HG03097 (cell line): ENCODE results near the gene ADAMTS9.
"Not testable (repeated sequence)": the region's sequence is repeated elsewhere in the genome, so short reads cannot be mapped to it uniquely, and the experiment has no call there.

Experiments used
- ATAC-seq: cut with Tn5 transposase; IDR thresholded peaks from one replicate; pipeline ENCODE4 v1.9.1; 2021; ENCODE audit not compliant: unreplicated experiment, low FRiP score

Gene ADAMTS9

DNA sequence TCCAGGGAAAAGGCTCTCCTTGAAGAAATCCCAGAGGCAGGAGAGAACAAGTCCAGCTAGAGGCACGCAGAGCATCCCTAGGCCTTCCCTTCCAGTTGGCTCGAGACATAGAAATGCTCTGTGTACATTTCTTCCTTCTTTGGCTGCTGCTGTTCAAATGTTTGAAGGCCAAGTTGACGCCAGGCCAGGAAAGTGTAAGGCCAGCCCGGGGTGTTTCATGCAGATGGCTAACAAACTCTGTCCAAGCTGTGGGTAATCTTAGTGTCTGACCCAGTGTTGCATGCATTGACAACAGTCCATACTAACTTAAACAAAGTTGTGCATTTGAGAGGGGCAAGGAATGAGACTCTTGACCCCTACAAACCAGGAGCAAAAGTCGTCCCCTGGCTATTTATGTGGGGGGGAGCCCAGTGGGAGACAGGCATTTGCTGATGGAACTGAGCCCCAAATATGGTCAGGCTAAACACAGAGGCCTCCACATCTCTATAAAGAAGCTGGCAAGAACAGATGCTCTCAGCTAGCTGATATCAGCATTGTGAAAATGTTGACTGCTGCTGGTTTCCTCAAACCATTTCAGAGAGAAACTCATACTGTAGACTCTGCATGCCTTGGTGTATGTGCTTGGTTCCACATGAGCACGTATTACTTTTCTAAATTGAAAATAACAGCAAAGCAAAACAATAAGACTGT lies 139.5 kb downstream of the ADAMTS9 start:
- ATAC-seq, result no peak

GRCh38 chr3:64546856-64547255 lies 140.9 kb downstream of the ADAMTS9 start:
- ATAC-seq, result no peak

DNA sequence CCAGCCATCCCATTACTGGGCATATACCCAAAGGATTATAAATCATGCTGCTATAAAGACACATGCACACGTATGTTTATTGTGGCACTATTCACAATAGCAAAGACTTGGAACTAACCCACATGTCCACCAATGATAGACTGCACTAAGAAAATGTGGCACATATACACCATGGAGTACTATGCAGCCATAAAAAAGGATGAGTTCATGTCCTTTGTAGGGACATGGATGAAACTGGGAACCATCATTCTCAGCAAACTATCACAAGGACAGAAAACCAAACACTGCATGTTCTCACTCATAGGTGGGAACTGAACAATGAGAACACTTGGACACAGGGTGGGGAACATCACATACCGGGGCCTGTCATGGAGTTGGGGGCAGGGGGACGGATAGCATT lies 142.6 kb downstream of the ADAMTS9 start:
- not testable (repeated sequence) for ATAC-seq

DNA sequence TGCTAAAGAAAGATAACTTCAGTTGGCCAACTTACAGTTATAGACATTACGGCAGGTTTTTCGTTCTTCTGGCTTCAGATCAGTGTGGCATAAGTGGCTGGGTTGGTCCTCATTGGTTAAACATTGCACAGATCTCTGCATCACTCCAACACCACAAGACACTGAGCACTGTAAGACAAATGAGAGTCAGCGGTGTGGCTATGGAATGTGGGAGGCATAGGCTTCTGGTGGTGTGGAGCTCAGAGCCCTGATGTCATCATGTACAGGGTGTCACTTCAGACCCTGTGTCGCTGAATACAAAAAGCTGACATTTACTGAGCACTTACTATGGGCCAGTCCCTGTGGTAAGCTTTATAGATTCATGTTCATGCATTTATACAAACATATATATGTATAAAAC lies 146.0 kb downstream of the ADAMTS9 start:
- ATAC-seq, result no peak

DNA sequence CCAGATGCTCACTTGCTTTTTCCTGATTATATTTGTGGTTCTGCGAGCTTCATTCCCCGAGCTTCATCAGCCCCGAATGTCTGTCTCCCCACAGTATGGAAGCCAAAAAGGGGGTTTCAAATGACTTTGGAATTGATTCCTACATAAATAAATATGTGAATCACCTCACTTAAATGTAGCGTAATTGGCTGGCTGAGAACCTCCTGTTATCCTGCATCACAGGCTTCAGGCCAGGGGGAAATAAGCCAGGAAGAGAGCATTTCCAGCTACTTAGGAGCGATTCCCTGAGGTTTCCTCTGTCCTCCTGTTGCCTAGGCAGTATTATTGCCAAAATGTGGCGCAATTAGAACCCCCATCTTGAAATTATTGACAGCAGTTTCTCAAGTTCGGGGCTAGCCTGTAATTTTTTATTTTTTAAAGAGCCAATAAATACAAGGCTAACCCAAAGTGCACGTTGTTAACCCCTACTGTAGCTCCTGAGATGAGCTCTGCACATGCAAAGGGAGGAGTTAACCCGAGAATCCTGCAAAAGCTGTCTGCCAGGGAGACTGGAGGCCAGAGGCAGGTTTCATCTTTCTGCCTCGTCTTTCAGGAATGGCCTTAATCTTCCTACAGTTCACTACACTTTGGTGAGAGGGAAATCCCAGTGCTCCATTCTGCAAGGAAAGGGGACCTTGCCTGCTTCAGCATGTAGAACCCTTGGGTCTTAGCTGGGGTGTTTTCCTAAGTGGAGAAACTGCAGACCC lies 148.2 kb downstream of the ADAMTS9 start:
- no peak for ATAC-seq

GRCh38 chr3:64536166-64536565 lies 151.6 kb downstream of the ADAMTS9 start:
- no peak for ATAC-seq

DNA sequence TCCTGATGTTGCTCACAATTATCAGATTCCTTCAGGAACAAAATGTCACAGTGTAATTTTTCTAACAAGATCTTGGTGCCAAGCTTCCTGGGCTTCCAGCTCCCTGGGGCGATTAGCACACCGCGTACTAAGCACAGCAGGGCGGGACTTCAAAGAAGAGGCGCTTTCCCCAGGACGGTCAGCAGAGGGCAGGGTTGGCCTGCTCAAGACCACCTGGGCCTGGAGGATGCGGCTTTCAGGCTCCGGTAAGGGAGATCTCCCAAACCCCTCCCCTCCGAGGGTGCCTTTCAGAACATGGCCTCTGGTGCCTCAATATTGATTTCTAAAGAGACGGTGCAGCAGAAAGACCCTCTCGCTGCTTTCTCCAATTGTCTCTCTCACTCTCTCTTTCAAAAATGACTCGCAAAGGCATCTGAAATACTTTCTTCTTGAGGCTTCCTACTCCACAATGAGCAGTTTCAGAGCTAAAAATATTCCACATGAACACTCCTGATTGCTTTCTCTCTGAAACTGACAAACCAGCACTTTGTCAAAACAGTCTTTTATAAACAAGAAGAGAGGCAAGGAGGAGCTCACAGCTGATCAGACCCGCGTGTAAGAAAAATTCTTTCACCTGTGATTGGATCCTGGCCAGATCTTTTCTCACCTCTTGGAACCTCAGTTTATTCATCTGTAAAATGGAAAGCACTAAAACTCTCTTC lies 154.0 kb downstream of the ADAMTS9 start:
- ATAC-seq, result peak; percentile 91

DNA sequence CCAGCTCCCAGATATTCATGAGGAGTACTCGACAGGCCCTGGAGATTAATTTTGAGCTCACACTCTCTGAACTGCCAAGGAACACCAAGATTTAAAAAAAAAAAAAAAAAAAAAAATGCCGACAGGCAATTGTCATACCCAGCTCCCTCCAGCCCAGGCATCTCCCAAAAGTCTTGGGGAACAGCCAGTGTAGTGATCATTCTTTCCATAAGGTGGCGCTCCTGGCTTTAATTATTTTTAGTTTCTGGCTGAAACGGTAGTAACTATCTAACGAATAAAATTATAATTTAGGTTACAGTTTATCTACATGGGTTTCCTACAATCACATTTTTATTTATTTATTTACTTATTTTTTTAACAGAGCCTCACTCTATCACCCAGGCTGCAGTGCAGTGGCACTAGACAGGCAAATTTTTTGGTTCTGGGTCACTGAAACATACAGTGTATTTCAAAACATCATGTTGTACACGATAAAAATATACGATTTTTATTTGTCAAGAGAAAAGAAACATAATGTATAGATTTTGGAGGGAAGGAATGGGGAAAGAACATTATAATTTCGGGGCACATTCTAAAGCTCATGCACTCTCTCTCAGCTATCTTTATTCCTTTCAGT lies 157.3 kb downstream of the ADAMTS9 start:
- ATAC-seq, result no peak

- no peak for ATAC-seq
These were observed 164.5 kb downstream of the ADAMTS9 start for GRCh38 chr3:64523324-64523723.

DNA sequence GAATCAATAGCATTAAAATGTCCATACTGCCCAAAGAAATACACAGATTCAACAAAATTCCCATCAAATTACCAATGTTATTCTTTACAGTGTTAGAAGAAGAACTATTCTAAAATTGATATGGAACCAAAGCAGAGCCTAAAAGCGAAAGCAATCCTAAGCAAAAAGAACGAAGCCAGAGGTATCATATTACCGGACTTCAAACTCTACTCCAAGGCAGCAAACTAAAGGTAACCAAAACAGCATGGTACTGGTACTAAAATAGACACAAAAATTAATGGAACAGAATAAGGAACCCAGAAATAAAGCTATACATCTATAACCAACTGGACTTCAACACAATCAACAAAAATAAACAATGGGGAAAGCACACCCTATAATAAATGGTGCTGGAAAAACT lies 167.5 kb downstream of the ADAMTS9 start:
- no peak for ATAC-seq

GRCh38 chr3:64518950-64519349 lies 168.8 kb downstream of the ADAMTS9 start:
- no peak for ATAC-seq

DNA sequence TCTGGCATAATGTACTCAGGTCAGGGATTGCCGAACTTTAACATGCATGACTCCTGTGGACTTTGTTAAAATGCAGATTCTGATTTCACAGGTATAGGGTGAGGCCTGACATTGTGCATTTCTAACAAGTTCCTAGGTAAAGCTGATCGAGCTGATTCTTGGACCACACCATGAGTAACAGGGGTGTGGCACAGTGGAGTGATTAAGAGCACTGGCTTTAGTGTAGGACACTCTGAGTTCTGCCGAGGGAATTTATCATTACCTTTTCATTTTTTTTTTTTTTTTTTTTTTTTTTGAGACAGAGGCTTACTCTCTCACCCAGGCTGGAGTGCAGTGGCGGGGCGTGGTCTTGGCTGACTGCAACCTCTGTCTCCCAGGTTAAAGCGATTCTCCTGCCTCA lies 169.3 kb downstream of the ADAMTS9 start:
- ATAC-seq, result no peak

DNA sequence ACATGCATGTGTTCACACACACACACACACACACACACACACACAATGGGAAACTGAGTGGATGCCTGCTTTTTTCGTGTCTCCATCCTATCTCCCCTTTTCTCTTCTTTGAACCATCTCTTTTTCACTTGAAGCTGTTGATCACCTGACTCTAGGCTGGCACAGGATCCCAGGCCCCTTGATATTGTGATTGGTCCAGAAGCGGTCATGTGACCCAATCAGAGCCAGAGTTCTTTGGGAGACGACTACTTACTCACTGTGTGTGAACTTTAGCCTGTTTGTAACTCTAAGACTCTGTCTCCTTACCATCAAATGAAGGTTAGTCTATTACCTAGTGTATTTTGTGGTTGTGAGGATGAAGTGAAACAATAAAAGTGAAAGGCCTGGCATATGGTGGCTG lies 172.9 kb downstream of the ADAMTS9 start:
- no peak for ATAC-seq

GRCh38 chr3:64509206-64509605 lies 178.6 kb downstream of the ADAMTS9 start:
- ATAC-seq, result no peak

GRCh38 chr3:64508140-64508539 lies 179.7 kb downstream of the ADAMTS9 start:
- no peak for ATAC-seq

GRCh38 chr3:64506255-64506654 lies 181.5 kb downstream of the ADAMTS9 start:
- no peak for ATAC-seq

- no peak for ATAC-seq
These were observed 182.4 kb downstream of the ADAMTS9 start for GRCh38 chr3:64505419-64505818.

GRCh38 chr3:64502284-64502683 lies 185.5 kb downstream of the ADAMTS9 start:
- ATAC-seq, result no peak

DNA sequence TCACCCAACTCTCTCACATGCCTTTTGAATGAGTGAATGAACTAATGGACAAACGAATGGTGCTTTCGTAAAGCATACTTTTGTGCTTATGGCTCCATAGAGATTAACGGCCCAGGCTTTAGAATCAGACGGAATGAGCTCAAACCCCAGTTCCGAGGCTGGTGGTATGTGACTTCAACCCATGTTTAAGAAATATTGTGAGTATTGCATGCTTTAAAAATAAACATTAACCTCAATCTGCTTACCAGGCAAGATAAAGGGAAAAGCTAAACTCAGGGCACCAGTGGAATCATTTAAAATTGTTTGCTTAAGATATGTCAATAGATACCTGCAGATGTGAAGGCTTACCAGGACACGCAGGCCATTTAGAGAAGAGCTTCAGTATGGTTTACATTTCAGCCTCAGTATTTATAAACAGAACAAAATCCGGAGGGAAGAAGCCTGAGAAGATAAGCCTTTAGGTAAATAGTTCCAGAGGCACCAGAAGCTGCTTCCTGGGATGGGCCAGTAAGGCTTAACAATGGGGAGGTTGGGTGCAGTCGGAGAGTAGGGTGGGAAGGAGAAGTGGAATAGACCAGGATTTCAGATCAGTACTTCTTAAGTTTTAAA lies 186.4 kb downstream of the ADAMTS9 start:
- ATAC-seq, result no peak

DNA sequence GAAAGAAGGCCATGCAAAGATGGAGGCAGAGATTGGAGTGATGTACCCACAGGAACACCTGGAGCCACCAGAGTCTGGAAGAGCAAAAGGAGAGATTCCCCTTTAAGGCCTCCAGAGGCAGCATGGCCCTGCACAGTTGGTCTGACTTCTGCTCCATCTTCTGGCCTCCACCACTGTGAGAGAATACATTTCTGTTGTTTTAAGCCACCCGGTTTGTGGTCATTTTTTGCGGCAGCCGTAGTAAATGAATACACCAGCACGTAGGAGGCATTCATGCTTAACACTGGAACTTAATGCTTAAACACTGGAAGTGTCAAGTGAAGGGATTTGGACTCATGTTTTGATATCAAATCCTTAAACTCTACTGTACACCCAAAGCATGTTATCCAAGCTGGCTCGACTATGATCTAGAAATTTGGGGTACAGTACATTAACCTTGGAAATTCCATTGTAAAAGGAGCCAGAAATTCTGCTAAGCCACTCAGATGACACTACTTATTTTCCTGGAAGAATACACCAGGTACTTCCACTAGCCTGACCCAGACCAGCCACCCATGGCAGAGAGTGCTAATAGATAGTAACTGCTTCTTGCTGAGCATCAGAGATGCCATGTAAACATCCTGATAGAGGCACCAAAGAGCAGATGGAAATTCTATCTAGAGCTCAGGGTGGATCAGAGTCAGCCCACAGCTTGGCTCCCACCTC lies 190.9 kb downstream of the ADAMTS9 start:
- ATAC-seq, result no peak
